MM.1S (cell line): ENCODE data around the gene SLC15A3.

ENCODE experiments used
- DNase-seq: peaks from one replicate; pipeline ENCODE4 v3.0.0-alpha.2; 2015
- H2AFZ ChIP-seq: fragments of 300-600 bp; sonication (generic); 2 replicates; pipeline ENCODE4 v1.6.0; 2016; ENCODE audit warnings: antibody characterized with exemption, low read length
- H3F3A ChIP-seq: fragments of 300-600 bp; sonication (generic); 2 replicates; pipeline ENCODE4 v1.6.1; 2016; ENCODE audit warnings: mild to moderate bottlenecking, antibody characterized with exemption, low read length, moderate library complexity, mixed read lengths; ENCODE audit not compliant: insufficient read depth
- H3K27ac ChIP-seq: fragments of 300-600 bp; sonication (generic); 2 replicates; pipeline ENCODE4 v1.5.1; 2016; ENCODE audit warnings: mild to moderate bottlenecking, low read length
- H3K27me3 ChIP-seq: fragments of 300-600 bp; sonication (generic); replicated peaks from 2 replicates; pipeline ENCODE4 v1.6.0; 2016; ENCODE audit warnings: low read length; ENCODE audit not compliant: insufficient read depth
- H3K36me3 ChIP-seq: fragments of 300-600 bp; sonication (generic); replicated peaks from 2 replicates; pipeline ENCODE4 v1.6.1; 2016; ENCODE audit warnings: mild to moderate bottlenecking, low read length, mixed read lengths; ENCODE audit not compliant: insufficient read depth
- H3K4me1 ChIP-seq: fragments of 300-600 bp; sonication (generic); 2 replicates; pipeline ENCODE4 v1.6.1; 2016; ENCODE audit warnings: low read length, mixed read lengths
- H3K4me2 ChIP-seq: fragments of 300-600 bp; sonication (generic); 2 replicates; pipeline ENCODE4 v1.6.0; 2016; ENCODE audit warnings: low read depth, low read length
- H3K4me3 ChIP-seq: fragments of 300-600 bp; sonication (generic); 2 replicates; pipeline ENCODE4 v1.5.1; 2016; ENCODE audit warnings: low read length, mixed read lengths
- H3K79me2 ChIP-seq: fragments of 300-600 bp; sonication (generic); 2 replicates; pipeline ENCODE4 v1.6.1; 2016; ENCODE audit warnings: mixed run types, low read length, mixed read lengths
- H3K9ac ChIP-seq: fragments of 300-600 bp; sonication (generic); 2 replicates; pipeline ENCODE4 v1.6.1; 2016; ENCODE audit warnings: low read length, mixed read lengths
- H3K9me2 ChIP-seq: fragments of 300-600 bp; sonication (generic); replicated peaks from 2 replicates; pipeline ENCODE4 v1.6.1; 2016; ENCODE audit warnings: mild to moderate bottlenecking, low read length, mixed read lengths; ENCODE audit not compliant: insufficient read depth
- H3K9me3 ChIP-seq: fragments of 300-600 bp; sonication (generic); replicated peaks from 2 replicates; pipeline ENCODE4 v1.6.1; 2016; ENCODE audit warnings: mild to moderate bottlenecking, low read length, mixed read lengths; ENCODE audit not compliant: insufficient read depth
- H4K20me1 ChIP-seq: fragments of 300-600 bp; sonication (generic); 2 replicates; pipeline ENCODE4 v1.6.1; 2016; ENCODE audit warnings: mild to moderate bottlenecking, low read length, moderate library complexity, mixed read lengths; ENCODE audit not compliant: insufficient read depth
- CTCF ChIP-seq: fragments of 300-600 bp; sonication (generic); IDR thresholded peaks from 2 replicates; pipeline ENCODE4 v1.5.1; 2016; ENCODE audit warnings: antibody characterized with exemption, low read length, mixed read lengths
- EZH2 ChIP-seq: fragments of 300-600 bp; sonication (generic); optimal IDR thresholded peaks from 2 replicates; pipeline ENCODE3; 2017; ENCODE audit warnings: low read depth, mild to moderate bottlenecking, antibody characterized with exemption, low read length, mixed read lengths
- EZH2phosphoT487 ChIP-seq: fragments of 300-600 bp; sonication (generic); IDR thresholded peaks from 2 replicates; pipeline ENCODE4 v1.6.1; 2018; ENCODE audit warnings: antibody characterized with exemption, low read length

SLC15A3 gene

GRCh38 chr11:60923800-60924109, 28.2 kb downstream of the SLC15A3 start:
- Histone ChIP-seq H3K4me2 (peak overlapping the region; percentile 51), H3K4me1 (0 out of 2 replicates have a peak, but pooled peaks cover under 1% of the 10 kb centered on the region), H3K36me3 (peaks cover 11% of the 10 kb centered on the region), H4K20me1 (peaks cover 19% of the 10 kb centered on the region), H3K27me3 (peaks cover 22% of the 10 kb centered on the region), H3K27ac (no peak overlapping the region), H3K79me2 (peaks cover 21% of the 10 kb centered on the region), H3K9ac (no peak overlapping the region), H3K4me3 (peak overlapping the region; percentile 46; the same call in 1 of the 2 replicates), H3K9me3 (no peaks in the 10 kb centered on the region), H3K9me2 (no peaks in the 10 kb centered on the region), H2AFZ (no peak overlapping the region), H3F3A (peaks cover 13% of the 10 kb centered on the region; the same call in 1 of the 2 replicates)
- DNase-seq: no peak
- TF ChIP-seq EZH2 (no peak), EZH2phosphoT487 (no peak), CTCF (no peak)

- Histone ChIP-seq H3K9me2 (no peaks in the 10 kb centered on the region), H3K27ac (no peak overlapping the region), H3K4me2 (peak overlapping the region; percentile 51; the same call in 1 of the 2 replicates), H2AFZ (no peak overlapping the region), H3K79me2 (peaks cover 25% of the 10 kb centered on the region), H3K4me1 (peaks cover 5% of the 10 kb centered on the region; the same call in 1 of the 2 replicates), H4K20me1 (peaks cover 23% of the 10 kb centered on the region), H3K36me3 (peaks cover 11% of the 10 kb centered on the region), H3K9ac (no peak overlapping the region), H3K27me3 (peaks cover 22% of the 10 kb centered on the region), H3K9me3 (no peaks in the 10 kb centered on the region), H3K4me3 (no peak overlapping the region), H3F3A (peaks cover 14% of the 10 kb centered on the region; the same call in 1 of the 2 replicates)
- TF ChIP-seq EZH2: no peak
- no peak for DNase-seq
These were observed 28.6 kb downstream of the SLC15A3 start for GRCh38 chr11:60923326-60923725.

GRCh38 chr11:60922906-60923305, 29.1 kb downstream of the SLC15A3 start:
- H3K4me3 ChIP-seq: no peak overlapping the region
- H3K36me3 ChIP-seq: peaks cover 11% of the 10 kb centered on the region
- no peak for DNase-seq
- H3K4me2 ChIP-seq: no peak overlapping the region
- no peak overlapping the region for H2AFZ ChIP-seq
- H3K9me2 ChIP-seq: no peaks in the 10 kb centered on the region
- peaks cover 9% of the 10 kb centered on the region; the same call in 1 of the 2 replicates for H3K4me1 ChIP-seq
- TF ChIP-seq EZH2 (no peak), CTCF (no peak), EZH2phosphoT487 (no peak)
- peaks cover 29% of the 10 kb centered on the region for H3K79me2 ChIP-seq
- no peak overlapping the region for H3K27ac ChIP-seq
- H4K20me1 ChIP-seq: peaks cover 27% of the 10 kb centered on the region
- no peaks in the 10 kb centered on the region for H3K9me3 ChIP-seq
- no peak overlapping the region for H3K9ac ChIP-seq
- H3F3A ChIP-seq: peaks cover 17% of the 10 kb centered on the region; the same call in 1 of the 2 replicates
- H3K27me3 ChIP-seq: peaks cover 22% of the 10 kb centered on the region

GRCh38 chr11:60921777-60922335, 30.1 kb downstream of the SLC15A3 start:
- Histone ChIP-seq H3K27ac (no peak overlapping the region), H3K36me3 (peaks cover 11% of the 10 kb centered on the region), H3K9me3 (no peaks in the 10 kb centered on the region), H3K9me2 (no peaks in the 10 kb centered on the region), H3K9ac (no peak overlapping the region), H4K20me1 (peaks cover 34% of the 10 kb centered on the region), H3K4me3 (no peak overlapping the region), H3F3A (peaks cover 17% of the 10 kb centered on the region; the same call in 1 of the 2 replicates), H3K4me1 (peaks cover 12% of the 10 kb centered on the region; the same call in 1 of the 2 replicates), H3K27me3 (peaks cover 22% of the 10 kb centered on the region), H2AFZ (no peak overlapping the region), H3K4me2 (no peak overlapping the region), H3K79me2 (peaks cover 40% of the 10 kb centered on the region)
- TF ChIP-seq CTCF: no peak
- DNase-seq: no peak
